A549 (cell line): Measurements from ENCODE around the gene NADK2.

Experiments
- CEBPB ChIP-seq, 2 experiments: fragments of >200 bp in 1 of 2; sonication (Bioruptor Twin) in 1 of 2; formaldehyde crosslinking in 1 of 2; IDR thresholded peaks; 2 replicates each; pipeline ENCODE4 v1.6.1; 2012 to 2016
- EP300 ChIP-seq, 2 experiments: fragments of >200 bp; sonication (Bioruptor Twin); formaldehyde crosslinking; IDR thresholded peaks; 2 replicates in 1 of 2; 3 replicates in 1 of 2; pipeline ENCODE4 v1.6.1; 2016 to 2017
- JUNB ChIP-seq: fragments of >200 bp; sonication (Bioruptor Twin); formaldehyde crosslinking; IDR thresholded peaks from 2 replicates; pipeline ENCODE4 v1.6.1; 2016
- PHF8 ChIP-seq: fragments of 200-600 bp; sonication (generic); IDR thresholded peaks from 2 replicates; pipeline ENCODE4 v1.6.1; 2016; ENCODE audit warnings: low read depth, mild to moderate bottlenecking, antibody characterized with exemption, moderate library complexity, borderline replicate concordance
- POLR2A ChIP-seq: IDR thresholded peaks from 2 replicates; pipeline ENCODE4 v1.6.1; 2012; ENCODE audit warnings: mild to moderate bottlenecking, low read length
- RAD21 ChIP-seq, 2 experiments: fragments of >200 bp in 1 of 2; sonication (Bioruptor Twin) in 1 of 2; formaldehyde crosslinking in 1 of 2; IDR thresholded peaks in 1 of 2; conservative IDR thresholded peaks in 1 of 2; 2 replicates in 1 of 2; 3 replicates in 1 of 2; pipeline ENCODE4 v1.6.1; 2012 to 2018; ENCODE audit warnings: inconsistent platforms in 1 of 2
- RCOR1 ChIP-seq: fragments of 150-350 bp; IDR thresholded peaks from 2 replicates; pipeline ENCODE4 v1.6.1; 2014; ENCODE audit warnings: antibody characterized with exemption, low read length, low read depth
- SMC3 ChIP-seq: fragments of >200 bp; sonication (Bioruptor Twin); formaldehyde crosslinking; IDR thresholded peaks from 3 replicates; pipeline ENCODE4 v1.6.1; 2018; ENCODE audit warnings: inconsistent platforms
- TP53 ChIP-seq: fragments of 250-450 bp; sonication (Bioruptor Pico); IDR thresholded peaks from 2 replicates; pipeline ENCODE4 v1.5.0; 2021; ENCODE audit warnings: mild to moderate bottlenecking, moderate library complexity
- TF ChIP-seq, protein P1 (sequence below): fragments of >200 bp; sonication (Bioruptor Twin); formaldehyde crosslinking; IDR thresholded peaks from 3 replicates; pipeline ENCODE4 v1.5.1; 2016
- TF ChIP-seq, protein P2 (sequence below): fragments of 250-450 bp; sonication (Bioruptor Pico); IDR thresholded peaks from 2 replicates; pipeline ENCODE4 v1.5.0; 2021; ENCODE audit warnings: mild to moderate bottlenecking, moderate library complexity, borderline replicate concordance
- TF ChIP-seq, protein P3 (sequence below): IDR thresholded peaks from 2 replicates; pipeline ENCODE4 v1.6.1; 2012
- TF ChIP-seq, protein P4 (sequence below): IDR thresholded peaks from 2 replicates; pipeline ENCODE4 v1.6.1; 2012

DNA sequence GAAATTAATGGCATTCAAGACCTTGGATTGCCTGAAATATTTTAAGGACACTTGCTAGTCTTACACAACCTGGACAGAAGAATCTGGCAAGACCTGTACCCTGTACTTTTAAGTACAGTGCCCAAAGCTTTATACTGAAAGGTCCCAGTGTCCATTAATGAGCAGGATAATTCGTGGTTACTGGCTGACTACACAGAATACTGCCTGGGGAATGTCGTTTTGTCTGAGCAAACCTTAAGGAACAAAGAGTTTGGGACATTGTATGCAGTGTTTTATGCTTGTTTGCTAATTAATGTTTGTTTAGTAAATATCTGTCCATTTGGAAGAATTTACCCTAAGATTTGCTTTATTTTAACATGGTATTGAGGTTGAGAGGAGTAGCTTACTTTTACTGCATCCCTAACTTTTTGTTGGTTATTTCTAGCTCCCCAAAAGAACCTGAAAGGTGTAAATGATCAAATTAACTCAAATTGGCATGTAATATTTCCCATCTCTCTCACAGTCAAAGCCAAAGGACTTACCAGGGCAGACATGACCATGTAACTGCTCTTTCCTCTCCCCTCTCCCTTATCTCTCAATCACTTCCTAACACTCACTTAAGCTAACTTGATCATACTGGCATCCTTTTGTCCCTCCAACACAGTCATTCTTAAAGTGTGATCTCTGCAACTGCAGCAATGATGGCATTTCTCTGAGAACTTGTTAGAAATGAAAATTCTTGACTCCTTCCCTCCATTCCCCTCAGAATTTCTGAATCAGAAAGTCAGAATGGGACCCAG, 44.3 kb upstream of the NADK2 start:
- TF ChIP-seq, protein P1, sequence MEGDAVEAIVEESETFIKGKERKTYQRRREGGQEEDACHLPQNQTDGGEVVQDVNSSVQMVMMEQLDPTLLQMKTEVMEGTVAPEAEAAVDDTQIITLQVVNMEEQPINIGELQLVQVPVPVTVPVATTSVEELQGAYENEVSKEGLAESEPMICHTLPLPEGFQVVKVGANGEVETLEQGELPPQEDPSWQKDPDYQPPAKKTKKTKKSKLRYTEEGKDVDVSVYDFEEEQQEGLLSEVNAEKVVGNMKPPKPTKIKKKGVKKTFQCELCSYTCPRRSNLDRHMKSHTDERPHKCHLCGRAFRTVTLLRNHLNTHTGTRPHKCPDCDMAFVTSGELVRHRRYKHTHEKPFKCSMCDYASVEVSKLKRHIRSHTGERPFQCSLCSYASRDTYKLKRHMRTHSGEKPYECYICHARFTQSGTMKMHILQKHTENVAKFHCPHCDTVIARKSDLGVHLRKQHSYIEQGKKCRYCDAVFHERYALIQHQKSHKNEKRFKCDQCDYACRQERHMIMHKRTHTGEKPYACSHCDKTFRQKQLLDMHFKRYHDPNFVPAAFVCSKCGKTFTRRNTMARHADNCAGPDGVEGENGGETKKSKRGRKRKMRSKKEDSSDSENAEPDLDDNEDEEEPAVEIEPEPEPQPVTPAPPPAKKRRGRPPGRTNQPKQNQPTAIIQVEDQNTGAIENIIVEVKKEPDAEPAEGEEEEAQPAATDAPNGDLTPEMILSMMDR: no peak
- TF ChIP-seq RAD21 (conservative IDR thresholded peaks at IDR 0.05 in 1 of 2, IDR thresholded peaks at IDR 0.05 in 1 of 2) (no peak), TP53 (CRISPR knock-in tag) (no peak), EP300 (IDR thresholded peaks at IDR 0.05) (no peak), CEBPB (IDR thresholded peaks at IDR 0.05) (no peak), PHF8 (no peak), RCOR1 (no peak), POLR2A (no peak), JUNB (no peak), SMC3 (no peak)
- TF ChIP-seq, protein P2, sequence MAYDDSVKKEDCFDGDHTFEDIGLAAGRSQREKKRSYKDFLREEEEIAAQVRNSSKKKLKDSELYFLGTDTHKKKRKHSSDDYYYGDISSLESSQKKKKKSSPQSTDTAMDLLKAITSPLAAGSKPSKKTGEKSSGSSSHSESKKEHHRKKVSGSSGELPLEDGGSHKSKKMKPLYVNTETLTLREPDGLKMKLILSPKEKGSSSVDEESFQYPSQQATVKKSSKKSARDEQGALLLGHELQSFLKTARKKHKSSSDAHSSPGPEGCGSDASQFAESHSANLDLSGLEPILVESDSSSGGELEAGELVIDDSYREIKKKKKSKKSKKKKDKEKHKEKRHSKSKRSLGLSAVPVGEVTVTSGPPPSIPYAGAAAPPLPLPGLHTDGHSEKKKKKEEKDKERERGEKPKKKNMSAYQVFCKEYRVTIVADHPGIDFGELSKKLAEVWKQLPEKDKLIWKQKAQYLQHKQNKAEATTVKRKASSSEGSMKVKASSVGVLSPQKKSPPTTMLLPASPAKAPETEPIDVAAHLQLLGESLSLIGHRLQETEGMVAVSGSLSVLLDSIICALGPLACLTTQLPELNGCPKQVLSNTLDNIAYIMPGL (CRISPR knock-in tag): no peak
- TF ChIP-seq, protein P3, sequence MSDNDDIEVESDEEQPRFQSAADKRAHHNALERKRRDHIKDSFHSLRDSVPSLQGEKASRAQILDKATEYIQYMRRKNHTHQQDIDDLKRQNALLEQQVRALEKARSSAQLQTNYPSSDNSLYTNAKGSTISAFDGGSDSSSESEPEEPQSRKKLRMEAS: no peak
- TF ChIP-seq, protein P4, sequence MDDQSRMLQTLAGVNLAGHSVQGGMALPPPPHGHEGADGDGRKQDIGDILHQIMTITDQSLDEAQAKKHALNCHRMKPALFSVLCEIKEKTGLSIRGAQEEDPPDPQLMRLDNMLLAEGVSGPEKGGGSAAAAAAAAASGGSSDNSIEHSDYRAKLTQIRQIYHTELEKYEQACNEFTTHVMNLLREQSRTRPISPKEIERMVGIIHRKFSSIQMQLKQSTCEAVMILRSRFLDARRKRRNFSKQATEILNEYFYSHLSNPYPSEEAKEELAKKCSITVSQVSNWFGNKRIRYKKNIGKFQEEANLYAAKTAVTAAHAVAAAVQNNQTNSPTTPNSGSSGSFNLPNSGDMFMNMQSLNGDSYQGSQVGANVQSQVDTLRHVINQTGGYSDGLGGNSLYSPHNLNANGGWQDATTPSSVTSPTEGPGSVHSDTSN: no peak
